ENCODE results near the gene ABI3. TPM values are rescaled to one million over a fixed set of nuclear protein-coding genes. Genes with fewer than 3 reads are reported as not detected.
A peak's percentile ranks its signal among the peaks of the same experiment; 100 is the strongest.
"Not testable (repeated sequence)": the region's sequence is repeated elsewhere in the genome, so short reads cannot be mapped to it uniquely, and the experiment has no call there.

ABI3 gene
- total RNA-seq, 6 experiments from 2014 or later: 0.11 TPM; not detected in 5

DNA sequence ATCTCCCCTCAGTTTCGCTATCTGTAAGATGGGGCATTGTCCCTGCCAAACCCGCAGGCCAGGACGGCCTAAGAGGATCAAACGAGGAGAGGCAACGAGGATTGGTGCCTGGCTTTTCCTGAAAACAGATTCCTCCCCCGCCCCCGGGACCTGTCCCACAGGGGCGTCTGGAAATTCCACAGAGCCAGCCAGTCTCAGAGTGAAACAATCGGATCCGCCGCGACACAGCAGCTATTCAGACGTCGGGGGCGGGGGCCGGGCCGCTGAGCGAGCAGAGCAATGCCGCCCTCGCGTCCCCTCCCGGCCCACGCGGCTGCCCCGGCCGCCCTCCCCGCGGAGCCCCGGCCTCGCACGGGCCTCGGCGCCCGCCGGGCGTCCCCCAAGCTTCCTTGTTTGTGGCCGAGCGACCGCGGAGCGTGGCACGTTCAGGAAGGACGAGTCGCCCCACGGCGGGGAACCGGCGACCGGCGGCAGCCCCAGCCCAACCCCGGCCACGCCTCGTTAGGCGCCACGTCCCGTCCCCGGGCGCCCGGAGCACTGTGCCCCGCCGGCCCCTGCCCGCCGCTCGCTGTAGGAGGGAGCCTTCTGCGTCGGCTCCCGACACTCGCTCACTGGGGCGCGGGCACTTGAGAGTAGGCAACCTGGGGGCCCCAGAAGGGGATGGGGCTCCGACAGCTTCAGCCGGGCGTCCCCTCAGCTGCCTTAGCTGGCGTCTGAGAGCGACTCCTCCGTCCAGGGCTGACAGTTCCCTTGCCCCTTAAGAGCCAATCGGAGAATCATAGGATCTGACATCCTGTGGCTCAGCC, 49.7 kb downstream of the ABI3 start:
- no peaks in the 10 kb centered on the region for H3K36me3 Mint-ChIP-seq (ENCODE audit: low read depth)
- peak; percentile 72 for DNase-seq
- peaks cover 2% of the 10 kb centered on the region; the same call in 1 of the 2 replicates for H3K27me3 Mint-ChIP-seq (ENCODE audit: insufficient read depth)
- TF ChIP-seq, protein P1, sequence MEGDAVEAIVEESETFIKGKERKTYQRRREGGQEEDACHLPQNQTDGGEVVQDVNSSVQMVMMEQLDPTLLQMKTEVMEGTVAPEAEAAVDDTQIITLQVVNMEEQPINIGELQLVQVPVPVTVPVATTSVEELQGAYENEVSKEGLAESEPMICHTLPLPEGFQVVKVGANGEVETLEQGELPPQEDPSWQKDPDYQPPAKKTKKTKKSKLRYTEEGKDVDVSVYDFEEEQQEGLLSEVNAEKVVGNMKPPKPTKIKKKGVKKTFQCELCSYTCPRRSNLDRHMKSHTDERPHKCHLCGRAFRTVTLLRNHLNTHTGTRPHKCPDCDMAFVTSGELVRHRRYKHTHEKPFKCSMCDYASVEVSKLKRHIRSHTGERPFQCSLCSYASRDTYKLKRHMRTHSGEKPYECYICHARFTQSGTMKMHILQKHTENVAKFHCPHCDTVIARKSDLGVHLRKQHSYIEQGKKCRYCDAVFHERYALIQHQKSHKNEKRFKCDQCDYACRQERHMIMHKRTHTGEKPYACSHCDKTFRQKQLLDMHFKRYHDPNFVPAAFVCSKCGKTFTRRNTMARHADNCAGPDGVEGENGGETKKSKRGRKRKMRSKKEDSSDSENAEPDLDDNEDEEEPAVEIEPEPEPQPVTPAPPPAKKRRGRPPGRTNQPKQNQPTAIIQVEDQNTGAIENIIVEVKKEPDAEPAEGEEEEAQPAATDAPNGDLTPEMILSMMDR (IDR thresholded peaks at IDR 0.05): no peak
- peak overlapping the region; percentile 91 for H3K27ac Mint-ChIP-seq
- peaks cover 15% of the 10 kb centered on the region for H3K4me1 Mint-ChIP-seq (ENCODE audit: low read depth)
- H3K4me3 Mint-ChIP-seq: peak overlapping the region; percentile 86
- no peaks in the 10 kb centered on the region for H3K9me3 Mint-ChIP-seq

GRCh38 chr17:49260817-49261291, 50.3 kb downstream of the ABI3 start:
- peaks cover 15% of the 10 kb centered on the region for H3K4me1 Mint-ChIP-seq (ENCODE audit: low read depth)
- TF ChIP-seq, protein P1 (IDR thresholded peaks at IDR 0.05): no peak
- peak overlapping the region; percentile 91 for H3K27ac Mint-ChIP-seq
- no peaks in the 10 kb centered on the region for H3K9me3 Mint-ChIP-seq
- H3K36me3 Mint-ChIP-seq (ENCODE audit: low read depth): no peaks in the 10 kb centered on the region
- H3K4me3 Mint-ChIP-seq: peak overlapping the region; percentile 80
- peaks cover 3% of the 10 kb centered on the region for H3K27me3 Mint-ChIP-seq (ENCODE audit: insufficient read depth)
- DNase-seq: no peak

DNA sequence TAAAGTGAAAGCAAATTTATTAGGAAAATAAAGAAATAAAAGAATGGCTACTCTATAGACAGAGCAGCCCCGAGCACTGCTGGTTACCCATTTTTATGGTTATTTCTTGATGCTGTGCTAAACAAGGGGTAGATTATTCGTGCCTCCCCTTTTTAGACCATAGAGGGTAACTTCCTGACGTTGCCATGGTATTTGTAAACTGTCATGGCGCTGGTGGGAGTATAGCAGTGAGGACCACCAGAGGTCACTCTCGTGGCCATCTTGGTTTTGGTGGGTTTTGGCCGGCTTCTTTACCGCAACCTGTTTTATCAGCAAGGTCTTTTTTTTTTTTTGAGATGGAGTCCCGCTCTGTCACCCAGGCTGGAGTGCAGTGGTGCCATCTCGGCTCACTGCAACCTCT, 51.0 kb downstream of the ABI3 start:
- H3K4me3 Mint-ChIP-seq; H3K9me3 Mint-ChIP-seq; H3K27me3 Mint-ChIP-seq (ENCODE audit: insufficient read depth); H3K36me3 Mint-ChIP-seq (ENCODE audit: low read depth); DNase-seq; H3K27ac Mint-ChIP-seq: not testable (repeated sequence)
- peaks cover 15% of the 10 kb centered on the region for H3K4me1 Mint-ChIP-seq (ENCODE audit: low read depth)

DNA sequence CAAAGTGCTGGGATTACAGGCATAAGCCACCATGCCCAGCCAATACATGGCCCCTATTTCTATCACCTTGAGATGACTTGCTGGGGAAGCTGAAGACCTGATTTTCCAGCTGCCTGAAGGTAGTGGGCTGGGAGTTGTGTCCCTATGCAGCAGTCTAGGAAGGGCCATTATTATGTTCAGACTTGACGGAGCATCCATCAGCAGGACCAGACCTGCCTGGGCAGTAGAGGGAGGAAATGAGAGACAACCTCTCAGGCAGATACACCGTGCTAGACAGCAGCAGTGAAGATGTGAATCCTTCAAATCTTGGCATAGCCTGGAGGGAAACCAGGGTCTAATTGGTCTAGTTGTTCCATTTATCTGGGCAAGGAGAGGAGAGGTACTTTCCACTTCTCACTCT, 55.7 kb downstream of the ABI3 start:
- H3K27ac Mint-ChIP-seq: no peak overlapping the region
- H3K36me3 Mint-ChIP-seq (ENCODE audit: low read depth): no peaks in the 10 kb centered on the region
- TF ChIP-seq, protein P1 (IDR thresholded peaks at IDR 0.05): no peak
- peaks cover 8% of the 10 kb centered on the region for H3K4me1 Mint-ChIP-seq (ENCODE audit: low read depth)
- DNase-seq: no peak
- no peak overlapping the region for H3K4me3 Mint-ChIP-seq
- H3K27me3 Mint-ChIP-seq (ENCODE audit: insufficient read depth): peaks cover 9% of the 10 kb centered on the region
- H3K9me3 Mint-ChIP-seq: no peaks in the 10 kb centered on the region

DNA sequence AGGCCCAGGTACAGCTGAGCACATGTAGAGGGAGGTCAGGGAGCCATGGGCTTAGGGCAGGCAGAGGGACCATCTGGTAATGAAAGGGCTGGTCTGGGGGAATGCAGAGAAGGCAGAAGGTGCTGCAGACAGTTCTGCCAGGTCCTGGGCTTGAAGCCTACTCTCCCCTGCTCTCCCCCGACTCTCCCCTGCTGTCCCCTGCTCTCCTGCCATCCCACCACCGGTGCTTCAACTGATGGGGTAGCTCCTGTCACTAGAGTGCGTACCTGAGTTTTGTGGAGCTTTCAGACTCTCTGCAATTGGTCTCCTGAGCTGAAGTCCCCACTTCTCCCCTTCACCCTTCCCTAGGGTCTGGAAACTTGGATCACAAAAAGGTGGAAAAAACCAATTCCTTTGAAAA, 57.4 kb downstream of the ABI3 start:
- H3K36me3 Mint-ChIP-seq (ENCODE audit: low read depth): no peaks in the 10 kb centered on the region
- peaks cover 12% of the 10 kb centered on the region for H3K27me3 Mint-ChIP-seq (ENCODE audit: insufficient read depth)
- TF ChIP-seq, protein P1 (IDR thresholded peaks at IDR 0.05): no peak
- DNase-seq: no peak
- no peak overlapping the region for H3K4me3 Mint-ChIP-seq
- peaks cover 5% of the 10 kb centered on the region; the same call in 1 of the 2 replicates for H3K4me1 Mint-ChIP-seq (ENCODE audit: low read depth)
- H3K27ac Mint-ChIP-seq: no peak overlapping the region
- H3K9me3 Mint-ChIP-seq: no peaks in the 10 kb centered on the region

GRCh38 chr17:49269356-49269755, 58.8 kb downstream of the ABI3 start:
- DNase-seq: no peak
- Mint-ChIP-seq H3K27ac (no peak overlapping the region), H3K36me3 (ENCODE audit: low read depth) (no peaks in the 10 kb centered on the region), H3K4me1 (ENCODE audit: low read depth) (no peaks in the 10 kb centered on the region), H3K27me3 (ENCODE audit: insufficient read depth) (peaks cover 12% of the 10 kb centered on the region), H3K9me3 (no peaks in the 10 kb centered on the region), H3K4me3 (no peak overlapping the region)
- TF ChIP-seq, protein P1 (IDR thresholded peaks at IDR 0.05): no peak
